ENCODE results near the gene BHLHE41. TPM values are rescaled to one million over a fixed set of nuclear protein-coding genes. Genes with fewer than 3 reads are reported as not detected.

Gene BHLHE41
- total RNA-seq, 2 experiments from 2014 or later = not detected

GRCh38 chr12:26150736-26151450 is 26.1 kb upstream of the BHLHE41 start:
- DNase-seq = no peak
- ChIA-PET CTCF (no interaction called here), POLR2A (no interaction called here)
- Mint-ChIP-seq H3K4me1 (no peaks in the 10 kb centered on the region), H3K9me3 (no peaks in the 10 kb centered on the region), H3K27me3 (peaks cover 39% of the 10 kb centered on the region), H3K4me3 (no peak overlapping the region), H3K36me3 (ENCODE audit: low read depth) (no peaks in the 10 kb centered on the region), H3K27ac (no peak overlapping the region)

- Mint-ChIP-seq H3K27ac (no peak overlapping the region), H3K4me1 (no peaks in the 10 kb centered on the region), H3K9me3 (no peaks in the 10 kb centered on the region), H3K4me3 (no peak overlapping the region), H3K36me3 (ENCODE audit: low read depth) (no peaks in the 10 kb centered on the region), H3K27me3 (peaks cover 34% of the 10 kb centered on the region)
- no peak for DNase-seq
- ChIA-PET POLR2A (no interaction called here), CTCF (no interaction called here)
Observed at GRCh38 chr12:26149968-26150500, 25.2 kb upstream of the BHLHE41 start.

DNA sequence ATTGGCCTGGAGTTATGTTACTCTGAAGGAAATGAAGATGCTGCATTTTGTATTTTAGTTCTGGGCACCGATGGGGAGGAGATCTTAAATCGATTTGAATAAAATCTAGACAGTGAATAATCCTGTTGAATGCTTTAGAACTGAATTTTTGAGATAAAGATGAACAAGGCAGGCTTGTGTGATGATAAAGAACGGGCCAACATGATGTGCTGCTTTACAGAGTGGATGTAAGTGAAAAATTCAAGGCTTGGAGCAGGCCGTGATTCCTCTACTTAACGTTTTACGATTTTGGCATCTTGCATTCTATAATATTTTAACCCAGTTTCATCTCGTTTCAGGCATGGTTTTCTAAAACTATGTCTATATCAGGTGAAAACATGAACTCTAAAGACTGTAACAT is 23.5 kb upstream of the BHLHE41 start:
- no peak overlapping the region for H3K27ac Mint-ChIP-seq
- ChIA-PET CTCF (no interaction called here), POLR2A (no interaction called here)
- H3K27me3 Mint-ChIP-seq = peaks cover 35% of the 10 kb centered on the region
- H3K4me3 Mint-ChIP-seq = no peak overlapping the region
- no peaks in the 10 kb centered on the region for H3K4me1 Mint-ChIP-seq
- DNase-seq = no peak
- no peaks in the 10 kb centered on the region for H3K36me3 Mint-ChIP-seq (ENCODE audit: low read depth)
- H3K9me3 Mint-ChIP-seq = no peaks in the 10 kb centered on the region

- H3K4me1 Mint-ChIP-seq = no peaks in the 10 kb centered on the region
- H3K9me3 Mint-ChIP-seq = no peaks in the 10 kb centered on the region
- peaks cover 16% of the 10 kb centered on the region for H3K27me3 Mint-ChIP-seq
- ChIA-PET POLR2A (no interaction called here), CTCF (no interaction called here)
- no peak for DNase-seq
- H3K36me3 Mint-ChIP-seq (ENCODE audit: low read depth) = no peaks in the 10 kb centered on the region
- H3K27ac Mint-ChIP-seq = no peak overlapping the region
- H3K4me3 Mint-ChIP-seq = no peak overlapping the region
Observed at GRCh38 chr12:26143291-26143690, 18.5 kb upstream of the BHLHE41 start.

GRCh38 chr12:26138860-26139259 is 14.0 kb upstream of the BHLHE41 start:
- POLR2A ChIA-PET = no interaction called here
- Mint-ChIP-seq H3K27ac (no peak overlapping the region), H3K36me3 (ENCODE audit: low read depth) (no peaks in the 10 kb centered on the region), H3K4me3 (no peak overlapping the region), H3K9me3 (no peaks in the 10 kb centered on the region), H3K27me3 (peaks cover 14% of the 10 kb centered on the region), H3K4me1 (no peaks in the 10 kb centered on the region)
- no peak for DNase-seq
- CTCF ChIA-PET = no interaction called here

DNA sequence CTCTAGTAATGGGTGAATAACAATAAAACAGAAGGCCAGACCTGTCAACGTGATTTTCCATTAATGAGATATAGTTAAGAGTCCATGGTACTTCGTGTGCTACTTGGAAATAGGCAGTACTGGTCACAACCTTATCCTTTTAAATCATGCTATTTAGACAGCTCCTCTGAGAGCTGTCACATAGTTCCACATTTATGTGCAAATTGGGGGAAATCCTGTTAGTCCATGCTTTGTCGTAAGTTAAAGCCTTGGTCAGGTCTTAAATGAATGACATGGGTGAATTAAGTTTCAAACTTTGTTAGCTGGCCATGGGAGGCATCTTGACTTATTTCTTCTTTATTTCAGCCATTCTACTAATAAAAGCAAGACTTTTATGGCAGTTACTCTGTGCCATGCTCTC is 11.9 kb upstream of the BHLHE41 start:
- ChIA-PET CTCF (no interaction called here), POLR2A (no interaction called here)
- Mint-ChIP-seq H3K4me1 (no peaks in the 10 kb centered on the region), H3K27ac (no peak overlapping the region), H3K36me3 (ENCODE audit: low read depth) (no peaks in the 10 kb centered on the region), H3K4me3 (no peak overlapping the region), H3K27me3 (peaks cover 30% of the 10 kb centered on the region), H3K9me3 (no peaks in the 10 kb centered on the region)
- DNase-seq = no peak

DNA sequence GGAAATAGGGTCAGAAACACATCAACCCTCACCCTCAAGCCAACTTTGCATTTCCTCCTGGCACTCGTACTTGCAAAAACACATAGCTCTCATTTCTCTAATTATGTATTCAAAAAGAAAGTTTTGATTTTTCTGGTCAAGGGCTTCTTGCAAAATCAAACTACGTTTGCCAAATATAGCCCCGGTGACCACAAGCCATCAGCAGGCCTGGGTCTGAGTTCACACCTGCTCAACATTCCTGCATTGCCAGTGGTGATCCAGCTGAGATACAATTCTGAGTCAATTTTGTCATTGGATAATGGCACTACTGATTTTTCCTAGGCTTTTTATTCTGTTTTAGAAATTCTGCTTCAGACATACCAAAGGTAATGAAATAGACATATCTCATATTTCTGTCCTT is 10.7 kb upstream of the BHLHE41 start:
- no peak for DNase-seq
- H3K27me3 Mint-ChIP-seq = peaks cover 36% of the 10 kb centered on the region
- H3K9me3 Mint-ChIP-seq = no peaks in the 10 kb centered on the region
- H3K4me1 Mint-ChIP-seq = no peaks in the 10 kb centered on the region
- H3K4me3 Mint-ChIP-seq = no peak overlapping the region
- ChIA-PET POLR2A (no interaction called here), CTCF (no interaction called here)
- no peak overlapping the region for H3K27ac Mint-ChIP-seq
- H3K36me3 Mint-ChIP-seq (ENCODE audit: low read depth) = no peaks in the 10 kb centered on the region

DNA sequence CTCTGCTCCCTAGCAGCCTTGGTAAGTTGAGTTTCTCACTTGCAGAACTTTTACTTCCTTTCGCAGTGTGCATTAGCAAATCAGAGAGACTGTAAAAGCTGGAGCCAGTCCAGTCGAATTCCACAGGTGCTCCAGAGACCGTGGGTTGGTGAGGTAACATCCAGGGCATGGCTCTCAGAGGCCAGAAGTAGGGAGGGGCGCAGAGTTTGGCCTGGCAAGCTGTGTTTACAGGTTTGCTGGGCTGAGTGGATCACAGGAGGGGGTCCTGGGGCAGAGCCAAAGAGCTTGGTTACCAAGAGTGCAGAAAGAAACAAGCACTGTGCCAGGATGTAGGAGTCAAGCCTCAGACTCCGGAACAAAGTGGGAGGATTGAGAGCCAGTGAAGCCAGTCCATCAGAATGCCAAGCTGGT is 10.2 kb upstream of the BHLHE41 start:
- Mint-ChIP-seq H3K9me3 (no peaks in the 10 kb centered on the region), H3K4me1 (no peaks in the 10 kb centered on the region), H3K4me3 (no peak overlapping the region), H3K27ac (no peak overlapping the region), H3K36me3 (ENCODE audit: low read depth) (no peaks in the 10 kb centered on the region), H3K27me3 (peaks cover 39% of the 10 kb centered on the region)
- CTCF ChIA-PET = no interaction called here
- DNase-seq = no peak
- POLR2A ChIA-PET = no interaction called here

DNA sequence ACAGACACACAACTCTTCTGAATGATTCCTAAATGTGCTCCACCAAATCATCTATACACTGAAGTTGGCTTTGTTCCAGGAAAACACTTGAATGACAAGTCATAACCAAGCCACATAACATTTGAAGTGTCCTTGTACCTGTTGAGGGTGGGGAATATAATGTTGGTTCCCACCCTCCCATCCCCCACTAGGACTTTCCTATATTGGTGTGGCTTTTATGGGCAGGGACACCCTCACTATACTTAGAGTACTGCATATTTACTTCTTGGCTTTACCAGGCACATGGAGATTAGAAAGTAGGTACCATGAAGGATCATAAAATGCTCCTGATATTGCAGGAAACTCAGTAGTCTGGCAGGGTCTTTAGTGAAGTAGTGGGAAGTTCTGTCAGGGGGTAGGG is 9.7 kb upstream of the BHLHE41 start:
- no peaks in the 10 kb centered on the region for H3K9me3 Mint-ChIP-seq
- H3K4me3 Mint-ChIP-seq = no peak overlapping the region
- no peaks in the 10 kb centered on the region for H3K4me1 Mint-ChIP-seq
- H3K27ac Mint-ChIP-seq = no peak overlapping the region
- POLR2A ChIA-PET = no interaction called here
- CTCF ChIA-PET = no interaction called here
- DNase-seq = no peak
- H3K36me3 Mint-ChIP-seq (ENCODE audit: low read depth) = no peaks in the 10 kb centered on the region
- peaks cover 43% of the 10 kb centered on the region for H3K27me3 Mint-ChIP-seq

GRCh38 chr12:26133521-26133920 is 8.7 kb upstream of the BHLHE41 start:
- no peak overlapping the region for H3K27ac Mint-ChIP-seq
- no peak for DNase-seq
- no peaks in the 10 kb centered on the region for H3K9me3 Mint-ChIP-seq
- ChIA-PET CTCF (no interaction called here), POLR2A (no interaction called here)
- H3K4me1 Mint-ChIP-seq = no peaks in the 10 kb centered on the region
- peaks cover 52% of the 10 kb centered on the region for H3K27me3 Mint-ChIP-seq
- H3K36me3 Mint-ChIP-seq (ENCODE audit: low read depth) = no peaks in the 10 kb centered on the region
- no peak overlapping the region for H3K4me3 Mint-ChIP-seq

DNA sequence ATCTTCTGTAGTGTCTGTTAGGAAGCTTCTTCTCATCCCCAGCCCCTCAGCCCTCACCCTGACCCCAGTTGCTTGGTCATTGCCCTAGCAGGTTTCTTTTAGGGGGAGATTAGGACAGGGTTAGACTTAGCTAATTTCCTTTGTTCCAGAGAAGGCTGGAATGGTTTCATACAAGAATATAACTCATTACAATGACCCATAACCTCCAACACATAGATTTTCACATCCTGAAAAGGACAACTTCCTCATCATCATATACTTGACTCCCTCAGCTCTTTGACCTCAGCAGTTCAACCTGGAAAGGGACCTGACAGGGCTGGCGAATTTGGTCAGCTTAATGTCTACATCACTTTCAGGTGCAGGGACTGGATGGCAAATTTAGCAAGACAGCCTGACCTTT is 8.0 kb upstream of the BHLHE41 start:
- Mint-ChIP-seq H3K9me3 (no peaks in the 10 kb centered on the region), H3K36me3 (ENCODE audit: low read depth) (no peaks in the 10 kb centered on the region), H3K27me3 (peaks cover 58% of the 10 kb centered on the region), H3K27ac (no peak overlapping the region), H3K4me1 (no peaks in the 10 kb centered on the region), H3K4me3 (no peak overlapping the region)
- POLR2A ChIA-PET = no interaction called here
- DNase-seq = no peak
- CTCF ChIA-PET = no interaction called here

- H3K27me3 Mint-ChIP-seq = peaks cover 67% of the 10 kb centered on the region
- no peak overlapping the region for H3K4me3 Mint-ChIP-seq
- POLR2A ChIA-PET = no interaction called here
- DNase-seq = no peak
- no peaks in the 10 kb centered on the region for H3K9me3 Mint-ChIP-seq
- peaks cover 5% of the 10 kb centered on the region for H3K4me1 Mint-ChIP-seq
- CTCF ChIA-PET = interaction anchor here (1.2 kb wide), 1 partner anchor 35 kb away, joined by 3 read pairs; no protein-coding TSS in a partner anchor
- H3K36me3 Mint-ChIP-seq (ENCODE audit: low read depth) = no peaks in the 10 kb centered on the region
- no peak overlapping the region for H3K27ac Mint-ChIP-seq
Observed at GRCh38 chr12:26131936-26132335, 7.1 kb upstream of the BHLHE41 start.

GRCh38 chr12:26130728-26131127 is 5.9 kb upstream of the BHLHE41 start:
- ChIA-PET POLR2A (no interaction called here), CTCF (no interaction called here)
- H3K4me3 Mint-ChIP-seq = no peak overlapping the region
- peaks cover 78% of the 10 kb centered on the region for H3K27me3 Mint-ChIP-seq
- H3K27ac Mint-ChIP-seq = no peak overlapping the region
- H3K36me3 Mint-ChIP-seq (ENCODE audit: low read depth) = no peaks in the 10 kb centered on the region
- no peak for DNase-seq
- no peaks in the 10 kb centered on the region for H3K9me3 Mint-ChIP-seq
- H3K4me1 Mint-ChIP-seq = peaks cover 14% of the 10 kb centered on the region

GRCh38 chr12:26128168-26128567 is 3.3 kb upstream of the BHLHE41 start:
- ChIA-PET CTCF (interaction anchor here (0.7 to 1.0 kb wide), 2 partner anchors 9 to 10 kb away, joined by 3 to 4 read pairs; no protein-coding TSS in a partner anchor), POLR2A (no interaction called here)
- Mint-ChIP-seq H3K4me1 (peaks cover 31% of the 10 kb centered on the region), H3K27me3 (peaks cover 81% of the 10 kb centered on the region), H3K27ac (no peak overlapping the region), H3K4me3 (no peak overlapping the region), H3K36me3 (ENCODE audit: low read depth) (no peaks in the 10 kb centered on the region), H3K9me3 (no peaks in the 10 kb centered on the region)
- no peak for DNase-seq

Data from activated CD4-positive, alpha-beta memory T cell treated with anti-CD3 and anti-CD28 coated beads, Interleukin-2, amount 10 ng/mL, durations not matched to agents 7 days and 5 days (primary cell).